Sigmoid colon (tissue), 7 donors: ENCODE data around the gene SLC5A11. TPM values are rescaled to one million over a fixed set of nuclear protein-coding genes. Genes with fewer than 3 reads are reported as not detected.

ENCODE experiments used
- DNase-seq: peaks from one replicate; pipeline ENCODE4 v3.0.0-alpha.2; 2019
- H3K27ac ChIP-seq, 4 donors: fragments of 200-600 bp; sonication (generic); one replicate each; pipeline ENCODE4 v1.5.1; 2016 to 2019; ENCODE audit warnings: mild to moderate bottlenecking in 1 of 4
- H3K27me3 ChIP-seq, 3 donors: fragments of 200-600 bp; sonication (generic); one replicate each; pipeline ENCODE4 v1.5.1; 2019; ENCODE audit warnings: mild to moderate bottlenecking in 1 of 3
- H3K36me3 ChIP-seq, 4 donors: fragments of 200-600 bp; sonication (generic); one replicate each; pipeline ENCODE4 v1.5.1; 2016 to 2019
- H3K4me1 ChIP-seq, 4 donors: fragments of 200-600 bp; sonication (generic); one replicate each; pipeline ENCODE4 v1.5.1; 2017 to 2019
- H3K4me3 ChIP-seq, 4 donors: fragments of 200-600 bp; sonication (generic); one replicate each; pipeline ENCODE4 v1.5.1; 2017 to 2019; ENCODE audit warnings: mild to moderate bottlenecking in 2 of 4, moderate library complexity in 1 of 4
- H3K9me3 ChIP-seq, 4 donors: fragments of 200-600 bp in 3 of 4; sonication (generic) in 3 of 4; one replicate each; pipeline versions ENCODE4 v1.5.1 to v1.6.1; 2013 to 2019
- CTCF ChIP-seq, 4 experiments: fragments of 450-650 bp in 3 of 4; fragments of 200-600 bp in 1 of 4; IDR thresholded peaks; one replicate each; pipeline ENCODE4 v1.5.1; 2016 to 2019; ENCODE audit warnings: antibody characterized with exemption in 4 of 4, mild to moderate bottlenecking in 3 of 4, moderate library complexity in 2 of 4
- EP300 ChIP-seq, 4 donors: sonication (generic); formaldehyde crosslinking; IDR thresholded peaks; one replicate each; pipeline ENCODE4 v1.6.1; 2017; ENCODE audit warnings: antibody characterized with exemption in 4 of 4
- POLR2A ChIP-seq, 2 donors: fragments of 450-650 bp; IDR thresholded peaks; one replicate each; pipeline ENCODE4 v1.6.1; 2016; ENCODE audit warnings: antibody characterized with exemption in 2 of 2, mild to moderate bottlenecking in 2 of 2, moderate library complexity in 2 of 2
- POLR2AphosphoS5 ChIP-seq, 4 donors: sonication (generic); formaldehyde crosslinking; IDR thresholded peaks; one replicate each; pipeline ENCODE4 v1.6.1; 2017; ENCODE audit warnings: antibody characterized with exemption in 4 of 4
- WGBS, 2 donors: extraction: QIAGEN DNeasy Blood & Tissue Kit; methylation state at CpG; one replicate each; pipeline ENCODE4 v1.1.7; 2013; 5-methylcytosine and 5-hydroxymethylcytosine counted together
- intact Hi-C: fragments of 100-400 bp; cut with DNase I; formaldehyde crosslinking; loops from one replicate; pipeline ENCODE4 v1.15.1; 2023
- polyA plus RNA-seq, 3 donors: library from polyadenylated mRNA; stranded (reverse); fragments of 200-250 nt; gene quantifications; one replicate each; pipeline ENCODE4 v1.2.3, GENCODE V29; 2013
- total RNA-seq, 4 donors: library from RNA; depleted of rRNA; stranded (reverse); fragments of >200 nt; gene quantifications; one replicate each; pipeline ENCODE4 v1.1.0, GENCODE V29; 2016
- donor health status: healthy with polysubstance abuse.
- donor health status: Bipolar disorder and iron deficiency.
- donor health status: healthy.

SLC5A11 gene
- total and polyA plus RNA-seq, 7 donors: 0.14 to 1.2 (median 0.19) TPM; not detected in 4

GRCh38 chr16:24939738-24940137, 94.0 kb downstream of the SLC5A11 start:
- Histone ChIP-seq H3K36me3 (peaks cover 6 to 89% (median 41%) of the 10 kb centered on the region in 4 donors), H3K4me1 (peaks cover 0 to 9% (median 2%) of the 10 kb centered on the region in 4 donors), H3K27ac (no peak overlapping the region), H3K9me3 (no peaks in the 10 kb centered on the region), H3K4me3 (no peak overlapping the region), H3K27me3 (no peaks in the 10 kb centered on the region)
- DNase-seq: no peak
- 94 to 98% methylated on average over 2 of the region's 2 CpGs for WGBS, 2 donors
- TF ChIP-seq CTCF (IDR thresholded peaks at IDR 0.05): no peak
- TF ChIP-seq POLR2AphosphoS5 (IDR thresholded peaks at IDR 0.05): no peak
- no peak for TF ChIP-seq EP300 (IDR thresholded peaks at IDR 0.05)
- TF ChIP-seq POLR2A (IDR thresholded peaks at IDR 0.05): no peak
- intact Hi-C loops: loop anchor here (5.0 kb wide), 2 partner anchors 127 to 372 kb away; no protein-coding TSS in a partner anchor

DNA sequence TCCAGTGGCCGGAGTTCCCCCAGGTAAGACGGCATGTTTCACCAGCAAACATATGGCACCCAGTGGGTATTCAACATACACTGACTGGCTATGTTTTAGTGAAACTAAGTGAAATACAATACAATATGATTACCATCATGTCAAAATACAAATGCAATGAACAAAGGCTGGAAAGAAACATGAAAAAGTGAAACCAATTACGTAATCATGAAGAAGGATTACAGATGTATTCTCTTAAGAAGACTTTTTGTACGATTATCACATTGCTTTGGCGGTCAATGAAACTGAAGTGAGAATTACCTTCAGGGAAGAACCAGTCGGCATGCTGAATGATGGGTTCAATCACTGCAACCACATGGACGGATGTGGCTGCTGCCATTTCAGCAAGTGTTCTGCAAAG, 97.7 kb downstream of the SLC5A11 start:
- Histone ChIP-seq H3K4me3 (no peak overlapping the region), H3K27ac (no peak overlapping the region), H3K36me3 (peaks cover 6 to 85% (median 41%) of the 10 kb centered on the region in 4 donors), H3K9me3 (no peaks in the 10 kb centered on the region), H3K4me1 (no peaks in the 10 kb centered on the region), H3K27me3 (no peaks in the 10 kb centered on the region)
- TF ChIP-seq POLR2AphosphoS5 (IDR thresholded peaks at IDR 0.05) (no peak), EP300 (IDR thresholded peaks at IDR 0.05) (no peak), CTCF (IDR thresholded peaks at IDR 0.05) (no peak), POLR2A (IDR thresholded peaks at IDR 0.05) (no peak)
- intact Hi-C loops: no loop called here
- no peak for DNase-seq
- 95 to 97% methylated on average over 7 of the region's 7 CpGs for WGBS, 2 donors

DNA sequence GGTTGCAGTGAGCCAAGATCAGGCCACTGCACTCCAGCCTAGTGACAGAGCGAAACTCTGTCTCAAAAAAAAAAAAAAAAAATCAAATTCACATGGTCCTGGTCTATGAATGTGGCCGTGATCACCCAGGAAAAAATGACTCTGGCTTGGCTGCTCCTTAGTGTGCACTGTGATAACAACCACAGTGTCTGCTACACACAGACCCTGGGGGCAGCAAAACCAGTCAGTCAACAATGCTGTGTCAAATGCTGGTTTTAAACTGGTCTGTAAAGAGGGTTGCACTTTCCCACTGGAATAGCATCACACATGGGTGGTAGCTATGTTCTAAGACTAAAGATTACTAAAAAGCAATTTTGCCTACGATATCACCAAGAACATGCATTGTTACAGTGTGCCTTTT, 98.4 kb downstream of the SLC5A11 start:
- DNase-seq: no peak
- Histone ChIP-seq H3K4me3 (no peak overlapping the region), H3K9me3 (no peaks in the 10 kb centered on the region), H3K27me3 (no peaks in the 10 kb centered on the region), H3K36me3 (peaks cover 6 to 85% (median 38%) of the 10 kb centered on the region in 4 donors), H3K27ac (no peak overlapping the region), H3K4me1 (no peaks in the 10 kb centered on the region)
- intact Hi-C loops: no loop called here
- TF ChIP-seq CTCF (IDR thresholded peaks at IDR 0.05) (no peak), POLR2AphosphoS5 (IDR thresholded peaks at IDR 0.05) (no peak), EP300 (IDR thresholded peaks at IDR 0.05) (no peak), POLR2A (IDR thresholded peaks at IDR 0.05) (no peak)
- 77 to 100% methylated on average over 3 of the region's 3 CpGs for WGBS, 2 donors

- TF ChIP-seq CTCF (IDR thresholded peaks at IDR 0.05) (no peak), POLR2A (IDR thresholded peaks at IDR 0.05) (no peak), POLR2AphosphoS5 (IDR thresholded peaks at IDR 0.05) (peak in 2 of 4 donors; percentile 36 to 50)
- peaks cover 12 to 79% (median 35%) of the 10 kb centered on the region in 4 donors for H3K36me3 ChIP-seq
- no peak overlapping the region for H3K27ac ChIP-seq
- no peak overlapping the region for H3K4me3 ChIP-seq
- DNase-seq: no peak
- 89 to 93% methylated on average over 6 of the region's 6 CpGs for WGBS, 2 donors
- H3K9me3 ChIP-seq: no peaks in the 10 kb centered on the region
- intact Hi-C loops: no loop called here
- peaks cover 0 to 5% (median 0%) of the 10 kb centered on the region in 4 donors for H3K4me1 ChIP-seq
- H3K27me3 ChIP-seq: no peaks in the 10 kb centered on the region
These were observed 100.4 kb downstream of the SLC5A11 start for GRCh38 chr16:24946155-24946554.

- Histone ChIP-seq H3K9me3 (no peaks in the 10 kb centered on the region), H3K27ac (no peak overlapping the region), H3K36me3 (peaks cover 27 to 92% (median 52%) of the 10 kb centered on the region in 4 donors), H3K4me1 (peaks cover 0 to 5% (median 0%) of the 10 kb centered on the region in 4 donors), H3K27me3 (no peaks in the 10 kb centered on the region), H3K4me3 (no peak overlapping the region)
- TF ChIP-seq POLR2AphosphoS5 (IDR thresholded peaks at IDR 0.05): no peak
- TF ChIP-seq POLR2A (IDR thresholded peaks at IDR 0.05): no peak
- no peak for TF ChIP-seq EP300 (IDR thresholded peaks at IDR 0.05)
- TF ChIP-seq CTCF (IDR thresholded peaks at IDR 0.05): no peak
- DNase-seq: no peak
- intact Hi-C loops: no loop called here
- 52 to 79% methylated on average over 5 of the region's 5 CpGs for WGBS, 2 donors
These were observed 104.5 kb downstream of the SLC5A11 start for GRCh38 chr16:24950275-24950674.
